Measurements from ENCODE around the gene OR56A4.

DNA sequence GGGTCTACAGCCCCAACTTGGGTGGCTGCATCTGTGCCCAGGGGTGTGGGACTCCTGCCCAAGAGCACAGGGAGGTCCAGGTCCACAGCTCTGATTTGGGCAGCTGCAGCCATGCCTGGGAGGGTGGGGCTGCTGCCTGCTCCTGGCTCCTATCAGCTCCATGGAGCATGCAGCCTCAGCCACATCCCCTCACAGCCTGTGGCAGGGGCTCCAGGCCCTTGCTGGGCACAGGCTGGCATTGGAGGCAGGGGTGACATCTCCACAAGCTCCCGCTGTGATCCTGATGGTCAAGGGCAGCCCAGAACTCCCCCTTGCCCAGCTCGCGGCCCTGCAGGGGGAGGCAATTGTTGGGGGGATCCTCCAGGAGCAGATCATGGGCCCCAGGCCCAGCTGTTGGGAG, 6.3 kb upstream of the OR56A4 start:
- TF ChIP-seq POLR2AphosphoS5 (IDR thresholded peaks at IDR 0.05; ENCODE audit: low read depth, low read length) (no peak), TAF1 (IDR thresholded peaks at IDR 0.05; ENCODE audit: borderline replicate concordance, insufficient read depth, low read length) (no peak), REST (IDR thresholded peaks at IDR 0.05; ENCODE audit: insufficient read depth in 1 of 2, low read depth in 2 of 2, low read length in 2 of 2) (no peak), SIN3A (IDR thresholded peaks at IDR 0.05; ENCODE audit: borderline replicate concordance, insufficient read depth, low read length) (no peak)
